Parathyroid adenoma (tissue), 2 donors: Measurements from ENCODE around the gene MAP3K10.

Experiments used
- H2AFZ ChIP-seq: fragments of 300-600 bp; sonication (generic); one replicate; pipeline ENCODE4 v1.7.0; 2017; ENCODE audit warnings: antibody characterized with exemption, mild to moderate bottlenecking
- H3K27ac ChIP-seq: fragments of 300-600 bp; sonication (generic); one replicate; pipeline ENCODE4 v1.7.0; 2017
- H3K27me3 ChIP-seq: fragments of 300-600 bp; sonication (generic); one replicate; pipeline ENCODE4 v1.7.0; 2017; ENCODE audit warnings: low read length; ENCODE audit not compliant: control insufficient read depth, insufficient read depth
- H3K36me3 ChIP-seq: fragments of 300-600 bp; sonication (generic); one replicate; pipeline ENCODE4 v1.7.0; 2017; ENCODE audit warnings: low read length; ENCODE audit not compliant: control insufficient read depth, insufficient read depth
- H3K4me1 ChIP-seq: fragments of 300-600 bp; sonication (generic); one replicate; pipeline ENCODE4 v1.7.0; 2017; ENCODE audit warnings: control low read depth
- H3K4me2 ChIP-seq: fragments of 300-600 bp; sonication (generic); one replicate; pipeline ENCODE4 v1.7.0; 2017; ENCODE audit warnings: low read length
- H3K4me3 ChIP-seq: fragments of 300-600 bp; sonication (generic); one replicate; pipeline ENCODE4 v1.7.0; 2017; ENCODE audit warnings: low read depth, low read length
- H3K79me2 ChIP-seq: fragments of 300-600 bp; sonication (generic); one replicate; pipeline ENCODE4 v1.7.0; 2017; ENCODE audit warnings: control low read depth
- H3K9ac ChIP-seq: fragments of 300-600 bp; sonication (generic); one replicate; pipeline ENCODE4 v1.7.0; 2017; ENCODE audit warnings: mild to moderate bottlenecking
- H3K9me3 ChIP-seq: fragments of 300-600 bp; sonication (generic); one replicate; pipeline ENCODE4 v1.7.0; 2017; ENCODE audit warnings: low read length; ENCODE audit not compliant: control insufficient read depth
- TF ChIP-seq, protein P1 (sequence below): fragments of 300-600 bp; sonication (generic); IDR thresholded peaks from one replicate; pipeline ENCODE4 v1.7.0; 2017; ENCODE audit warnings: antibody characterized with exemption, mild to moderate bottlenecking
- donor health status: primary hyperparathyroidism.

The MAP3K10 gene

DNA sequence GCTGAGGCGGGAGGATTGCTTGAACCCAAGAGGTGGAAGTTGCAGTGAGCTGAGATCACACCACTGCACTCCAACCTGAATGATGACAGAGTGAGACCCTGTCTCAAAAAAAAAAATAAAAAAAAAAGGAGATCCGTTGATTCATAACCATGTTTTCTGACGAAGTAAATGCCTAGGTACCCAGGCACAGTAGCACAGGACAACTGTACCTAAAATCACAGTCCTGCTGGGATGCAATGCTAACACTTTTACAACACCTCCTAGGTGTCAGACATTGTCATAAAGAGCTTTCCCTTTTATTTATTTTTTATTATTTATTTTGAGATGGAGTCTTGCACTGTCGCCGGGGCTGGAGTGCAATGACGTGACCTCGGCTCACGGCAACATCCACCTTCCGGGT lies 29.4 kb downstream of the MAP3K10 start:
- Histone ChIP-seq H3K36me3 (no peaks in the 10 kb centered on the region), H2AFZ (no peak overlapping the region), H3K9me3 (no peaks in the 10 kb centered on the region), H3K27me3 (no peaks in the 10 kb centered on the region), H3K4me2 (no peak overlapping the region), H3K4me3 (no peak overlapping the region), H3K9ac (no peak overlapping the region), H3K4me1 (peaks cover 6% of the 10 kb centered on the region), H3K79me2 (no peaks in the 10 kb centered on the region), H3K27ac (no peak overlapping the region)
- TF ChIP-seq, protein P1, sequence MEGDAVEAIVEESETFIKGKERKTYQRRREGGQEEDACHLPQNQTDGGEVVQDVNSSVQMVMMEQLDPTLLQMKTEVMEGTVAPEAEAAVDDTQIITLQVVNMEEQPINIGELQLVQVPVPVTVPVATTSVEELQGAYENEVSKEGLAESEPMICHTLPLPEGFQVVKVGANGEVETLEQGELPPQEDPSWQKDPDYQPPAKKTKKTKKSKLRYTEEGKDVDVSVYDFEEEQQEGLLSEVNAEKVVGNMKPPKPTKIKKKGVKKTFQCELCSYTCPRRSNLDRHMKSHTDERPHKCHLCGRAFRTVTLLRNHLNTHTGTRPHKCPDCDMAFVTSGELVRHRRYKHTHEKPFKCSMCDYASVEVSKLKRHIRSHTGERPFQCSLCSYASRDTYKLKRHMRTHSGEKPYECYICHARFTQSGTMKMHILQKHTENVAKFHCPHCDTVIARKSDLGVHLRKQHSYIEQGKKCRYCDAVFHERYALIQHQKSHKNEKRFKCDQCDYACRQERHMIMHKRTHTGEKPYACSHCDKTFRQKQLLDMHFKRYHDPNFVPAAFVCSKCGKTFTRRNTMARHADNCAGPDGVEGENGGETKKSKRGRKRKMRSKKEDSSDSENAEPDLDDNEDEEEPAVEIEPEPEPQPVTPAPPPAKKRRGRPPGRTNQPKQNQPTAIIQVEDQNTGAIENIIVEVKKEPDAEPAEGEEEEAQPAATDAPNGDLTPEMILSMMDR = no peak

DNA sequence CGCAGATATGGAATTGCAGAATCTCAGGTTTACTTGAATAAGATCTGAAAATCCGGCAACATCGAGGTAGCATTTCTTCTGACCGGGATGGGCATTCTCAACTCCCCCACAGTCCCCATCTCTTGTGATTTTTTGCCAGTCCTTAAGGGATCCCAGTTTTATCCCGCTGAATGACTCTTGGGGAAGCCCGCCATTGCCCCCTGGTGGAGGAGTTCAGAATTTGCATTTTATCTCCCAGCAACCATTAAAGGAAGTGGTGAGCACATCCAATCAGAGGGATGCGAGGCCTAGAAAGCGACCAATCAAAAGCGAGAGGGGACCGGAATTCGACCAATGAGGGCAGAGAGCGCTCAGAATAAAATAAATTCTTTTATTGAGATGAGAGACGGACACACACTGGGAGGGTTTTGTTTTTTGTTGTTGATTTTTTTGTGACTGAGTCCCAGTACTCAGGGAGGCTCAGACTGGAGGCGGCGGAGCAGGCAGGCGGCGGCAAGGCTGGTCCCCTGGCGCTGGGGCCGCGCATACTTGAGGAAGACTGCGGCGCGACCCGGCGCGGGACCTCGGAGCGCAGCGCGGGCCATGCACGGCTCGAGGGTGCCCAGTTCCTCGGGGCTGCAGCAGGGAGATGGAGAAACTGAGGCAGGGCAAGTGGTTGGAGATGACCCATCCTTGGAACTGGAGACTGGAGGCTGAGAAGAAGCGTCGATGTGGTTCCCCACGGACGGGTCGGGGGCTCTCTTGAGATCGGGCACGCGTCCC lies 30.8 kb downstream of the MAP3K10 start:
- H3K9me3 ChIP-seq = no peaks in the 10 kb centered on the region
- no peaks in the 10 kb centered on the region for H3K27me3 ChIP-seq
- H3K36me3 ChIP-seq = no peaks in the 10 kb centered on the region
- H3K4me2 ChIP-seq = no peak overlapping the region
- peak overlapping the region; percentile 56 for H2AFZ ChIP-seq
- H3K79me2 ChIP-seq = no peaks in the 10 kb centered on the region
- no peak overlapping the region for H3K4me3 ChIP-seq
- TF ChIP-seq, protein P1 = peak; percentile 99
- H3K9ac ChIP-seq = no peak overlapping the region
- H3K4me1 ChIP-seq = peaks cover 8% of the 10 kb centered on the region
- H3K27ac ChIP-seq = no peak overlapping the region

- Histone ChIP-seq H3K9me3 (no peaks in the 10 kb centered on the region), H3K79me2 (no peaks in the 10 kb centered on the region), H3K27me3 (no peaks in the 10 kb centered on the region), H3K36me3 (no peaks in the 10 kb centered on the region), H3K27ac (no peak overlapping the region), H3K4me1 (peaks cover 8% of the 10 kb centered on the region), H3K4me2 (no peak overlapping the region), H2AFZ (peak overlapping the region; percentile 25), H3K9ac (no peak overlapping the region), H3K4me3 (no peak overlapping the region)
- TF ChIP-seq, protein P1 = no peak
Observed at GRCh38 chr19:40223135-40223822, 32.1 kb downstream of the MAP3K10 start.

- Histone ChIP-seq H3K36me3 (no peaks in the 10 kb centered on the region), H3K27me3 (no peaks in the 10 kb centered on the region), H3K4me1 (peaks cover 8% of the 10 kb centered on the region), H3K79me2 (no peaks in the 10 kb centered on the region), H3K9me3 (no peaks in the 10 kb centered on the region), H2AFZ (no peak overlapping the region), H3K4me3 (no peak overlapping the region), H3K27ac (no peak overlapping the region), H3K4me2 (no peak overlapping the region), H3K9ac (no peak overlapping the region)
- TF ChIP-seq, protein P1 = no peak
Observed at GRCh38 chr19:40224342-40225150, 33.3 kb downstream of the MAP3K10 start.
